GM21390 (cell line): ENCODE measurements around the gene RC3H2.
"Not testable (repeated sequence)": the region's sequence is repeated elsewhere in the genome, so short reads cannot be mapped to it uniquely, and the experiment has no call there.

Experiments
- ATAC-seq: cut with Tn5 transposase; IDR thresholded peaks from one replicate; pipeline ENCODE4 v1.9.1; 2021; ENCODE audit not compliant: unreplicated experiment

RC3H2 gene

GRCh38 chr9:122845116-122845515, 60.0 kb downstream of the RC3H2 start:
- ATAC-seq = no peak

- no peak for ATAC-seq
These were observed 61.0 kb downstream of the RC3H2 start for GRCh38 chr9:122844137-122844536.

GRCh38 chr9:122841501-122841900, 63.7 kb downstream of the RC3H2 start:
- no peak for ATAC-seq

GRCh38 chr9:122838441-122838840, 66.7 kb downstream of the RC3H2 start:
- ATAC-seq = not testable (repeated sequence)

GRCh38 chr9:122837266-122837850, 67.8 kb downstream of the RC3H2 start:
- ATAC-seq = no peak

- ATAC-seq = no peak
These were observed 69.8 kb downstream of the RC3H2 start for GRCh38 chr9:122835313-122835731.

GRCh38 chr9:122832194-122832593, 73.0 kb downstream of the RC3H2 start:
- no peak for ATAC-seq

- not testable (repeated sequence) for ATAC-seq
These were observed 76.2 kb downstream of the RC3H2 start for GRCh38 chr9:122828965-122829284.

- ATAC-seq = peak; percentile 18
These were observed 77.4 kb downstream of the RC3H2 start for GRCh38 chr9:122827761-122828093.

GRCh38 chr9:122822938-122823337, 82.2 kb downstream of the RC3H2 start:
- ATAC-seq = no peak

GRCh38 chr9:122822056-122822455, 83.1 kb downstream of the RC3H2 start:
- ATAC-seq = no peak

- ATAC-seq = no peak
These were observed 83.7 kb downstream of the RC3H2 start for GRCh38 chr9:122821278-122821943.

- no peak for ATAC-seq
These were observed 84.7 kb downstream of the RC3H2 start for GRCh38 chr9:122820490-122820845.

- ATAC-seq = no peak
These were observed 85.2 kb downstream of the RC3H2 start for GRCh38 chr9:122819791-122820489.

- ATAC-seq = no peak
These were observed 85.8 kb downstream of the RC3H2 start for GRCh38 chr9:122819326-122819725.

GRCh38 chr9:122816163-122816867, 88.8 kb downstream of the RC3H2 start:
- ATAC-seq = peak; percentile 78

- ATAC-seq = no peak
These were observed 89.6 kb downstream of the RC3H2 start for GRCh38 chr9:122815544-122815943.

- ATAC-seq = no peak
These were observed 90.6 kb downstream of the RC3H2 start for GRCh38 chr9:122814545-122814944.

GRCh38 chr9:122812736-122813135, 92.4 kb downstream of the RC3H2 start:
- ATAC-seq = no peak

GRCh38 chr9:122810306-122810946, 94.7 kb downstream of the RC3H2 start:
- peak; percentile 91 for ATAC-seq

- ATAC-seq = not testable (repeated sequence)
These were observed 95.9 kb downstream of the RC3H2 start for GRCh38 chr9:122809261-122809660.
